ENCODE results near the gene DSC2.

DNA sequence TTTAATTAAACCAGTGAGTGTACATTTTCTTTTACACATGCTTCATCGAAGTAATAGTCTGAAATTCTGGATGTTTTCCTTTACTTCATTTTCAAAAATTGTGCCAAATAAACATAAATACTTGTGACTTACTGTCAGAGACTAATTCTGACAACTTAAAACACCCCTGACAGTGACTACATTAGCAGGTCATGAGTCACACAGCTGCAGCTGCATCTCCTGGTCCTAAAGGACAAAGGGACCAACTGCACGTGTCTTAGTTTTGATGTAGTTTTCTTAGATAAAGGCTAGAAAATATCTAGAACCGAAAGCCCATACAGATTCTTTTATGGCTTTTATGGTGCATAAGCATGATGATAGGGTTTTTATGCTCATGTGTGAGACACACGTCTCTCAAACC, 30.0 kb downstream of the DSC2 start:
- TF ChIP-seq, protein P1, sequence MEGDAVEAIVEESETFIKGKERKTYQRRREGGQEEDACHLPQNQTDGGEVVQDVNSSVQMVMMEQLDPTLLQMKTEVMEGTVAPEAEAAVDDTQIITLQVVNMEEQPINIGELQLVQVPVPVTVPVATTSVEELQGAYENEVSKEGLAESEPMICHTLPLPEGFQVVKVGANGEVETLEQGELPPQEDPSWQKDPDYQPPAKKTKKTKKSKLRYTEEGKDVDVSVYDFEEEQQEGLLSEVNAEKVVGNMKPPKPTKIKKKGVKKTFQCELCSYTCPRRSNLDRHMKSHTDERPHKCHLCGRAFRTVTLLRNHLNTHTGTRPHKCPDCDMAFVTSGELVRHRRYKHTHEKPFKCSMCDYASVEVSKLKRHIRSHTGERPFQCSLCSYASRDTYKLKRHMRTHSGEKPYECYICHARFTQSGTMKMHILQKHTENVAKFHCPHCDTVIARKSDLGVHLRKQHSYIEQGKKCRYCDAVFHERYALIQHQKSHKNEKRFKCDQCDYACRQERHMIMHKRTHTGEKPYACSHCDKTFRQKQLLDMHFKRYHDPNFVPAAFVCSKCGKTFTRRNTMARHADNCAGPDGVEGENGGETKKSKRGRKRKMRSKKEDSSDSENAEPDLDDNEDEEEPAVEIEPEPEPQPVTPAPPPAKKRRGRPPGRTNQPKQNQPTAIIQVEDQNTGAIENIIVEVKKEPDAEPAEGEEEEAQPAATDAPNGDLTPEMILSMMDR (IDR thresholded peaks at IDR 0.05) = no peak
- no peak for TF ChIP-seq EZH2phosphoT487 (IDR thresholded peaks at IDR 0.05; ENCODE audit: borderline replicate concordance, low read depth)
- TF ChIP-seq FOXJ3 (CRISPR knock-in tag; IDR thresholded peaks at IDR 0.05) = no peak
- TF ChIP-seq POLR2AphosphoS5 (IDR thresholded peaks at IDR 0.05; ENCODE audit: low read depth, low read length) = no peak
- no peak for TF ChIP-seq RAD21 (IDR thresholded peaks at IDR 0.05; ENCODE audit: low read length)
- TF ChIP-seq, protein P2, sequence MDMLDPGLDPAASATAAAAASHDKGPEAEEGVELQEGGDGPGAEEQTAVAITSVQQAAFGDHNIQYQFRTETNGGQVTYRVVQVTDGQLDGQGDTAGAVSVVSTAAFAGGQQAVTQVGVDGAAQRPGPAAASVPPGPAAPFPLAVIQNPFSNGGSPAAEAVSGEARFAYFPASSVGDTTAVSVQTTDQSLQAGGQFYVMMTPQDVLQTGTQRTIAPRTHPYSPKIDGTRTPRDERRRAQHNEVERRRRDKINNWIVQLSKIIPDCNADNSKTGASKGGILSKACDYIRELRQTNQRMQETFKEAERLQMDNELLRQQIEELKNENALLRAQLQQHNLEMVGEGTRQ (IDR thresholded peaks at IDR 0.05; ENCODE audit: borderline replicate concordance, low read depth, low read length) = no peak
- TF ChIP-seq YY1 (IDR thresholded peaks at IDR 0.05; ENCODE audit: low read depth) = no peak
- TF ChIP-seq RCOR1 (IDR thresholded peaks at IDR 0.05; ENCODE audit: low read length) = no peak
- TF ChIP-seq, protein P3, sequence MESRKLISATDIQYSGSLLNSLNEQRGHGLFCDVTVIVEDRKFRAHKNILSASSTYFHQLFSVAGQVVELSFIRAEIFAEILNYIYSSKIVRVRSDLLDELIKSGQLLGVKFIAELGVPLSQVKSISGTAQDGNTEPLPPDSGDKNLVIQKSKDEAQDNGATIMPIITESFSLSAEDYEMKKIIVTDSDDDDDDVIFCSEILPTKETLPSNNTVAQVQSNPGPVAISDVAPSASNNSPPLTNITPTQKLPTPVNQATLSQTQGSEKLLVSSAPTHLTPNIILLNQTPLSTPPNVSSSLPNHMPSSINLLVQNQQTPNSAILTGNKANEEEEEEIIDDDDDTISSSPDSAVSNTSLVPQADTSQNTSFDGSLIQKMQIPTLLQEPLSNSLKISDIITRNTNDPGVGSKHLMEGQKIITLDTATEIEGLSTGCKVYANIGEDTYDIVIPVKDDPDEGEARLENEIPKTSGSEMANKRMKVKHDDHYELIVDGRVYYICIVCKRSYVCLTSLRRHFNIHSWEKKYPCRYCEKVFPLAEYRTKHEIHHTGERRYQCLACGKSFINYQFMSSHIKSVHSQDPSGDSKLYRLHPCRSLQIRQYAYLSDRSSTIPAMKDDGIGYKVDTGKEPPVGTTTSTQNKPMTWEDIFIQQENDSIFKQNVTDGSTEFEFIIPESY (IDR thresholded peaks at IDR 0.05; ENCODE audit: borderline replicate concordance, low read depth) = no peak
- TF ChIP-seq EP300 (IDR thresholded peaks at IDR 0.05; ENCODE audit: borderline replicate concordance in 1 of 2, low read depth in 1 of 2, low read length in 1 of 2) = no peak
- TF ChIP-seq, protein P4, sequence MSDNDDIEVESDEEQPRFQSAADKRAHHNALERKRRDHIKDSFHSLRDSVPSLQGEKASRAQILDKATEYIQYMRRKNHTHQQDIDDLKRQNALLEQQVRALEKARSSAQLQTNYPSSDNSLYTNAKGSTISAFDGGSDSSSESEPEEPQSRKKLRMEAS (IDR thresholded peaks at IDR 0.05; ENCODE audit: low read depth) = no peak
- TF ChIP-seq NFIC (IDR thresholded peaks at IDR 0.05; ENCODE audit: borderline replicate concordance) = no peak

All from SK-N-SH (cell line).